HepG2 (cell line): ENCODE results near the gene CCT4. TPM values are rescaled to one million over a fixed set of nuclear protein-coding genes. Genes with fewer than 3 reads are reported as not detected.
A peak's percentile ranks its signal among the peaks of the same experiment; 100 is the strongest.

ENCODE experiments used
- EP300 ChIP-seq, 3 experiments: sonication (generic) in 1 of 3; formaldehyde crosslinking in 1 of 3; IDR thresholded peaks; 2 replicates each; pipeline versions ENCODE4 v1.5.1 to v1.6.1; 2011 to 2020; ENCODE audit warnings: low read depth in 2 of 3, low read length in 2 of 3, borderline replicate concordance in 1 of 3, improper control_type of control experiment in 1 of 3, mild to moderate bottlenecking in 1 of 3, missing genetic modification reagents in 1 of 3, moderate library complexity in 1 of 3
- ISX ChIP-seq: sonication (generic); formaldehyde crosslinking; conservative IDR thresholded peaks from 2 replicates; pipeline ENCODE4 v1.5.0; 2020; ENCODE audit warnings: missing genetic modification reagents
- KLF13 ChIP-seq: sonication (generic); formaldehyde crosslinking; IDR thresholded peaks from 2 replicates; pipeline ENCODE4 v1.4.0; 2020; ENCODE audit warnings: mild to moderate bottlenecking, missing genetic modification reagents
- STAT5B ChIP-seq: sonication (generic); formaldehyde crosslinking; IDR thresholded peaks from 2 replicates; pipeline ENCODE4 v1.4.0; 2020; ENCODE audit warnings: missing genetic modification reagents
- U2AF1 ChIP-seq: fragments of 200-400 bp; formaldehyde crosslinking; optimal IDR thresholded peaks from 2 replicates; pipeline ENCODE3; 2017; ENCODE audit warnings: mild to moderate bottlenecking, low read depth, low read length
- ZKSCAN5 ChIP-seq: sonication (generic); formaldehyde crosslinking; IDR thresholded peaks from 2 replicates; pipeline ENCODE4 v1.5.1; 2020; ENCODE audit warnings: mild to moderate bottlenecking, missing genetic modification reagents
- ZKSCAN8 ChIP-seq: IDR thresholded peaks from 2 replicates; pipeline ENCODE4 v1.6.1; 2016; ENCODE audit warnings: borderline replicate concordance, missing genetic modification reagents, missing compliant biosample characterization
- ZNF260 ChIP-seq: sonication (generic); formaldehyde crosslinking; IDR thresholded peaks from 2 replicates; pipeline ENCODE4 v1.4.0; 2020; ENCODE audit warnings: missing genetic modification reagents, low read depth, mild to moderate bottlenecking, borderline replicate concordance
- ZNF546 ChIP-seq: sonication (generic); formaldehyde crosslinking; conservative IDR thresholded peaks from 2 replicates; pipeline ENCODE4 v1.8.1; 2023; ENCODE audit warnings: mild to moderate bottlenecking, missing genetic modification reagents
- ZNF678 ChIP-seq: sonication (generic); formaldehyde crosslinking; IDR thresholded peaks from 2 replicates; pipeline ENCODE4 v1.4.0; 2020; ENCODE audit warnings: mild to moderate bottlenecking, missing genetic modification reagents
- ZNF703 ChIP-seq: sonication (generic); formaldehyde crosslinking; IDR thresholded peaks from 2 replicates; pipeline ENCODE4 v1.5.1; 2020; ENCODE audit warnings: missing genetic modification reagents, mild to moderate bottlenecking, moderate library complexity, borderline replicate concordance
- ZNF713 ChIP-seq: sonication (generic); formaldehyde crosslinking; IDR thresholded peaks from 2 replicates; pipeline ENCODE4 v1.4.0; 2020; ENCODE audit warnings: mild to moderate bottlenecking, missing genetic modification reagents
- ZNF768 ChIP-seq: sonication (generic); formaldehyde crosslinking; IDR thresholded peaks from 2 replicates; pipeline ENCODE4 v1.4.0; 2020; ENCODE audit warnings: missing genetic modification reagents
- polyA plus RNA-seq, 8 experiments: library from polyadenylated mRNA; depleted of rRNA in 3 of 8; stranded (reverse) in 7 of 8; unstranded in 1 of 8; fragments of >200 nt; fragmentation: Illumina TruSeq in 4 of 8; extraction: Trizol in 4 of 8; gene quantifications; 2 replicates each; pipeline versions ENCODE4 v1.2.1 to v1.2.3, GENCODE V29; 2011 to 2016; ENCODE audit warnings: low read depth in 4 of 8, missing spikeins in 1 of 8, mixed read lengths in 1 of 8; ENCODE audit not compliant: insufficient read depth in 1 of 8
- total RNA-seq, 5 experiments: library from RNA; depleted of rRNA; stranded (reverse); fragments of >200 nt; fragmentation: Illumina TruSeq; extraction: Trizol; gene quantifications; 2 replicates each; pipeline ENCODE4 v1.2.3, GENCODE V29; 2016; ENCODE audit warnings: low read depth in 1 of 5
- TF ChIP-seq, protein P1 (sequence below): sonication (generic); formaldehyde crosslinking; IDR thresholded peaks from 2 replicates; pipeline ENCODE4 v1.4.0; 2020; ENCODE audit warnings: missing genetic modification reagents, borderline replicate concordance
- TF ChIP-seq, protein P2 (sequence below): sonication (generic); formaldehyde crosslinking; IDR thresholded peaks from 2 replicates; pipeline ENCODE4 v1.8.0; 2022; ENCODE audit warnings: missing genetic modification reagents, mild to moderate bottlenecking, inconsistent platforms, borderline replicate concordance
- TF ChIP-seq, protein P3 (sequence below): IDR thresholded peaks from 2 replicates; pipeline ENCODE4 v1.6.1; 2016; ENCODE audit warnings: mild to moderate bottlenecking
- TF ChIP-seq, protein P4 (sequence below): IDR thresholded peaks from 2 replicates; pipeline ENCODE4 v1.6.1; 2016; ENCODE audit warnings: low read depth
- TF ChIP-seq, protein P5 (sequence below): IDR thresholded peaks from 2 replicates; pipeline ENCODE4 v1.6.1; 2016

The CCT4 gene
- total and polyA plus RNA-seq, 2 of the 13 experiments (the other 11 are each of a cell fraction or from before 2014, with no cell fraction given), result 138 to 340 TPM

DNA sequence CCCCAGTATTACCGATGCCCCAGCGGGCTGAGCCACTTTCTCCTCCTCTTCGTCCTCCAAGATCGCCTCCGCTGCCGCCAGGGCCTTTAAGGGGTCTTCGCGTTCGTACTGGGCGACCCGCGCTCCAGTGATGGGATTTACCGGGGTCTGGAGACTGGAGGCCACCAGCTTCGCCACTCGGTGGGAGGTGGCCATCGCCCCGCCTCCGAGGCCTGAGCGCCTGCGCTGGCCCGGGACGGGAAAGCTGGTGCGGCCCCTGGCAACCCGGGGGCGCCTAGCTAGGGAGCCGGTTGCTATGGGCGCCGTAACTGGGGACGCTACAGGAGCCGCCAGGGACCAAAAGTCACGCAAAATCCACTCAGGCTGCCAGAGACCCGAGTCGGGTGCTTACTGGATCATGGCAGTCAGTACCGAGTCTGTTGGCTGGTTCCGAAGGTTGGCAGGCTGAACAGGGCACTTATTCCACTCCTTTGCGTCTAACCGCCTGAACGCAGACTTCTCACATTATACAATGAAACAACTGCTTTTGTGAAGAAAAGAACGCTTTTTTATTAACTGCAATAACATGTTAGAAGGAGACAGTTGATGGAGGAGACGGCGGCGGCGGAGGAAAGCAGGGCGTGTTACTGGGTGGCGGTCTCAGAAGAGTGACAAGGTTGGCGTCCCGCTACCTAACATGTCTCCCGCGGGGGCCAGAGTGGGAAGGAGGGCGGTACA lies 34.5 kb downstream of the CCT4 start, which contains the start of gene FAM161A (continued):
- TF ChIP-seq, protein P1, sequence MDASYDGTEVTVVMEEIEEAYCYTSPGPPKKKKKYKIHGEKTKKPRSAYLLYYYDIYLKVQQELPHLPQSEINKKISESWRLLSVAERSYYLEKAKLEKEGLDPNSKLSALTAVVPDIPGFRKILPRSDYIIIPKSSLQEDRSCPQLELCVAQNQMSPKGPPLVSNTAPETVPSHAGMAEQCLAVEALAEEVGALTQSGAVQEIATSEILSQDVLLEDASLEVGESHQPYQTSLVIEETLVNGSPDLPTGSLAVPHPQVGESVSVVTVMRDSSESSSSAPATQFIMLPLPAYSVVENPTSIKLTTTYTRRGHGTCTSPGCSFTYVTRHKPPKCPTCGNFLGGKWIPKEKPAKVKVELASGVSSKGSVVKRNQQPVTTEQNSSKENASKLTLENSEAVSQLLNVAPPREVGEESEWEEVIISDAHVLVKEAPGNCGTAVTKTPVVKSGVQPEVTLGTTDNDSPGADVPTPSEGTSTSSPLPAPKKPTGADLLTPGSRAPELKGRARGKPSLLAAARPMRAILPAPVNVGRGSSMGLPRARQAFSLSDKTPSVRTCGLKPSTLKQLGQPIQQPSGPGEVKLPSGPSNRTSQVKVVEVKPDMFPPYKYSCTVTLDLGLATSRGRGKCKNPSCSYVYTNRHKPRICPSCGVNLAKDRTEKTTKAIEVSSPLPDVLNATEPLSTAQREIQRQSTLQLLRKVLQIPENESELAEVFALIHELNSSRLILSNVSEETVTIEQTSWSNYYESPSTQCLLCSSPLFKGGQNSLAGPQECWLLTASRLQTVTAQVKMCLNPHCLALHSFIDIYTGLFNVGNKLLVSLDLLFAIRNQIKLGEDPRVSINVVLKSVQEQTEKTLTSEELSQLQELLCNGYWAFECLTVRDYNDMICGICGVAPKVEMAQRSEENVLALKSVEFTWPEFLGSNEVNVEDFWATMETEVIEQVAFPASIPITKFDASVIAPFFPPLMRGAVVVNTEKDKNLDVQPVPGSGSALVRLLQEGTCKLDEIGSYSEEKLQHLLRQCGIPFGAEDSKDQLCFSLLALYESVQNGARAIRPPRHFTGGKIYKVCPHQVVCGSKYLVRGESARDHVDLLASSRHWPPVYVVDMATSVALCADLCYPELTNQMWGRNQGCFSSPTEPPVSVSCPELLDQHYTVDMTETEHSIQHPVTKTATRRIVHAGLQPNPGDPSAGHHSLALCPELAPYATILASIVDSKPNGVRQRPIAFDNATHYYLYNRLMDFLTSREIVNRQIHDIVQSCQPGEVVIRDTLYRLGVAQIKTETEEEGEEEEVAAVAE (CRISPR knock-in tag), result peak; percentile 53; the same call in 1 of the 2 replicates
- TF ChIP-seq ZNF546 (CRISPR knock-in tag) (peak; percentile 53; the same call in 1 of the 2 replicates), ZKSCAN5 (peak; percentile 81; the same call in 1 of the 2 replicates), ZNF703 (CRISPR knock-in tag) (no peak; the same call in 1 of the 2 replicates), ZNF768 (CRISPR knock-in tag) (peak; percentile 72; the same call in 1 of the 2 replicates), STAT5B (CRISPR knock-in tag) (no peak), EP300 (IDR thresholded peaks at IDR 0.05; ENCODE audit: low read depth in 2 of 2, low read length in 2 of 2) (no peak), EP300 (CRISPR knock-in tag; IDR thresholded peaks at IDR 0.05; ENCODE audit: borderline replicate concordance) (0 out of 2 replicates have a peak, but pooled peaks have one; percentile 5), ZKSCAN8 (CRISPR knock-in tag) (0 out of 2 replicates have a peak, but pooled peaks have one; percentile 10), ISX (CRISPR knock-in tag) (no peak), ZNF678 (CRISPR knock-in tag) (no peak), KLF13 (CRISPR knock-in tag) (no peak), ZNF260 (no peak), ZNF713 (CRISPR knock-in tag) (peak; percentile 57; the same call in 1 of the 2 replicates), U2AF1 (peak; percentile 69)
- TF ChIP-seq, protein P2, sequence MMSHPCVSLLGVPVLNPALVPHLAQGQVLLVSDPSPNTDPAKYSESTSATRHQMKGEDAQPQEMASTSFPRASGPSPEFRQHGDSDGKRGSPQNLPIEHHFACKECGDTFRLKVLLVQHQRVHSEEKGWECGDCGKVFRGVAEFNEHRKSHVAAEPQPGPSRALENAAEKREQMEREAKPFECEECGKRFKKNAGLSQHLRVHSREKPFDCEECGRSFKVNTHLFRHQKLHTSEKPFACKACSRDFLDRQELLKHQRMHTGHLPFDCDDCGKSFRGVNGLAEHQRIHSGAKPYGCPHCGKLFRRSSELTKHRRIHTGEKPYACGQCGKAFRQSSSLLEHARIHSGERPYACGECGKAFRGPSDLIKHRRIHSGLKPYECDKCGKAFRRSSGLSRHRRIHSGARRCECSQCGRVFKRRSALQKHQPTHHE (CRISPR knock-in tag), result peak; percentile 86; the same call in 1 of the 2 replicates
- TF ChIP-seq, protein P3, sequence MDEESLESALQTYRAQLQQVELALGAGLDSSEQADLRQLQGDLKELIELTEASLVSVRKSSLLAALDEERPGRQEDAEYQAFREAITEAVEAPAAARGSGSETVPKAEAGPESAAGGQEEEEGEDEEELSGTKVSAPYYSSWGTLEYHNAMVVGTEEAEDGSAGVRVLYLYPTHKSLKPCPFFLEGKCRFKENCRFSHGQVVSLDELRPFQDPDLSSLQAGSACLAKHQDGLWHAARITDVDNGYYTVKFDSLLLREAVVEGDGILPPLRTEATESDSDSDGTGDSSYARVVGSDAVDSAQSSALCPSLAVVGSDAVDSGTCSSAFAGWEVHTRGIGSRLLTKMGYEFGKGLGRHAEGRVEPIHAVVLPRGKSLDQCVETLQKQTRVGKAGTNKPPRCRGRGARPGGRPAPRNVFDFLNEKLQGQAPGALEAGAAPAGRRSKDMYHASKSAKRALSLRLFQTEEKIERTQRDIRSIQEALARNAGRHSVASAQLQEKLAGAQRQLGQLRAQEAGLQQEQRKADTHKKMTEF (CRISPR knock-in tag), result peak; percentile 57
- TF ChIP-seq, protein P4, sequence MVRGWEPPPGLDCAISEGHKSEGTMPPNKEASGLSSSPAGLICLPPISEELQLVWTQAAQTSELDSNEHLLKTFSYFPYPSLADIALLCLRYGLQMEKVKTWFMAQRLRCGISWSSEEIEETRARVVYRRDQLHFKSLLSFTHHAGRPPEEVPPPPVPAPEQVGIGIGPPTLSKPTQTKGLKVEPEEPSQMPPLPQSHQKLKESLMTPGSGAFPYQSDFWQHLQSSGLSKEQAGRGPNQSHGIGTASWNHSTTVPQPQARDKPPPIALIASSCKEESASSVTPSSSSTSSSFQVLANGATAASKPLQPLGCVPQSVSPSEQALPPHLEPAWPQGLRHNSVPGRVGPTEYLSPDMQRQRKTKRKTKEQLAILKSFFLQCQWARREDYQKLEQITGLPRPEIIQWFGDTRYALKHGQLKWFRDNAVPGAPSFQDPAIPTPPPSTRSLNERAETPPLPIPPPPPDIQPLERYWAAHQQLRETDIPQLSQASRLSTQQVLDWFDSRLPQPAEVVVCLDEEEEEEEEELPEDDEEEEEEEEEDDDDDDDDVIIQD, result peak; percentile 12; the same call in 1 of the 2 replicates
- TF ChIP-seq, protein P5, sequence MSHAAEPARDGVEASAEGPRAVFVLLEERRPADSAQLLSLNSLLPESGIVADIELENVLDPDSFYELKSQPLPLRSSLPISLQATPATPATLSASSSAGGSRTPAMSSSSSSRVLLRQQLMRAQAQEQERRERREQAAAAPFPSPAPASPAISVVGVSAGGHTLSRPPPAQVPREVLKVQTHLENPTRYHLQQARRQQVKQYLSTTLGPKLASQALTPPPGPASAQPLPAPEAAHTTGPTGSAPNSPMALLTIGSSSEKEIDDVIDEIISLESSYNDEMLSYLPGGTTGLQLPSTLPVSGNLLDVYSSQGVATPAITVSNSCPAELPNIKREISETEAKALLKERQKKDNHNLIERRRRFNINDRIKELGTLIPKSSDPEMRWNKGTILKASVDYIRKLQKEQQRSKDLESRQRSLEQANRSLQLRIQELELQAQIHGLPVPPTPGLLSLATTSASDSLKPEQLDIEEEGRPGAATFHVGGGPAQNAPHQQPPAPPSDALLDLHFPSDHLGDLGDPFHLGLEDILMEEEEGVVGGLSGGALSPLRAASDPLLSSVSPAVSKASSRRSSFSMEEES (CRISPR knock-in tag), result no peak
